AG04450 (cell line): ENCODE data around the gene THAP4. TPM values are rescaled to one million over a fixed set of nuclear protein-coding genes. Genes with fewer than 3 reads are reported as not detected.
A peak's percentile ranks its signal among the peaks of the same experiment; 100 is the strongest.

Experiments used
- CTCF ChIA-PET: fragments of 300-600, 350-600 bp; formaldehyde crosslinking; extraction: SDS; loops from one replicate; lab custom pipeline; 2022; ENCODE audit warnings: antibody characterized with exemption, inconsistent platforms; lab: Charles Lee
- POLR2A ChIA-PET: fragments of 350-600 bp; formaldehyde crosslinking; extraction: SDS; loops from one replicate; lab custom pipeline; 2021; ENCODE audit warnings: antibody characterized with exemption, inconsistent platforms; lab: Yijun Ruan, JAX
- DNase-seq: peaks from one replicate; pipeline ENCODE4 v3.0.0-alpha.2; 2011; ENCODE audit warnings: low read depth, low spot score
- H3K27ac ChIP-seq: one replicate; pipeline ENCODE4 v1.5.1; 2012; ENCODE audit warnings: low read depth, low read length, control low read depth
- H3K27me3 ChIP-seq: one replicate; pipeline ENCODE4 v1.6.0; 2012; ENCODE audit warnings: low read length; ENCODE audit not compliant: control insufficient read depth, insufficient read depth
- H3K4me3 ChIP-seq: 2 replicates; pipeline ENCODE4 v1.5.1; 2011; ENCODE audit warnings: mild to moderate bottlenecking, low read depth, low read length, control low read depth
- H3K9me3 ChIP-seq: 2 replicates; pipeline ENCODE4 v1.5.1; 2012; ENCODE audit warnings: low read length; ENCODE audit not compliant: control insufficient read depth, insufficient read depth
- polyA plus RNA-seq: library from polyadenylated mRNA; depleted of rRNA; stranded (reverse); fragments of >200 nt; gene quantifications from 2 replicates; pipeline ENCODE4 v1.2.3, GENCODE V29; 2011
- TF ChIP-seq, protein P1 (sequence below): IDR thresholded peaks from 2 replicates; pipeline ENCODE4 v1.5.1; 2011; ENCODE audit warnings: low read depth, low read length, control low read depth, inconsistent platforms

The THAP4 gene
- polyA plus RNA-seq, 1 experiment = 23.7 TPM

- CTCF ChIA-PET = no interaction called here
- no peaks in the 10 kb centered on the region for H3K27me3 ChIP-seq
- POLR2A ChIA-PET = no interaction called here
These were observed 74.6 kb downstream of the THAP4 start for GRCh38 chr2:241562269-241562891.

DNA sequence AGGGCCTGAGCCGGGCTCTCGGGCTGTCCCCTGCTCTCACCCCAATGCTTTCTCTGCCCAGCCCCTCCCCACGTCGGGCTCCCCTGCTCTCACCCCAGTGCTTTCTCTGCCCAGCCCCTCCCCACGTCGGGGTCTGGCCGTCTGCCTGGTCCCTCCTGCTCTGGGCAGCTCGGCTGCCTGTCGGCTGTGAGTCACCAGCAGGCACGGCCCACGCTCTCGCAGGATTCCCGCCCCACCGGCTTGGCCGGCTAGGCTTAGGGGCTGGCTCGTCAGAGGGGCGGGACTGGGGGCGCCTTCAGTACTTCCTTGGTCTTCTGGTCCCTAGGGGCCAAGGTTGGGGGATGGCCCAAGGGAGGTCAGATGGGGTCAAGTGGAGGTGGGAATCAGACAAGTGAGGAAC is 75.1 kb downstream of the THAP4 start:
- CTCF ChIA-PET = no interaction called here
- no peak overlapping the region for H3K27ac ChIP-seq
- TF ChIP-seq, protein P1, sequence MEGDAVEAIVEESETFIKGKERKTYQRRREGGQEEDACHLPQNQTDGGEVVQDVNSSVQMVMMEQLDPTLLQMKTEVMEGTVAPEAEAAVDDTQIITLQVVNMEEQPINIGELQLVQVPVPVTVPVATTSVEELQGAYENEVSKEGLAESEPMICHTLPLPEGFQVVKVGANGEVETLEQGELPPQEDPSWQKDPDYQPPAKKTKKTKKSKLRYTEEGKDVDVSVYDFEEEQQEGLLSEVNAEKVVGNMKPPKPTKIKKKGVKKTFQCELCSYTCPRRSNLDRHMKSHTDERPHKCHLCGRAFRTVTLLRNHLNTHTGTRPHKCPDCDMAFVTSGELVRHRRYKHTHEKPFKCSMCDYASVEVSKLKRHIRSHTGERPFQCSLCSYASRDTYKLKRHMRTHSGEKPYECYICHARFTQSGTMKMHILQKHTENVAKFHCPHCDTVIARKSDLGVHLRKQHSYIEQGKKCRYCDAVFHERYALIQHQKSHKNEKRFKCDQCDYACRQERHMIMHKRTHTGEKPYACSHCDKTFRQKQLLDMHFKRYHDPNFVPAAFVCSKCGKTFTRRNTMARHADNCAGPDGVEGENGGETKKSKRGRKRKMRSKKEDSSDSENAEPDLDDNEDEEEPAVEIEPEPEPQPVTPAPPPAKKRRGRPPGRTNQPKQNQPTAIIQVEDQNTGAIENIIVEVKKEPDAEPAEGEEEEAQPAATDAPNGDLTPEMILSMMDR = no peak
- DNase-seq = no peak
- POLR2A ChIA-PET = no interaction called here
- no peak overlapping the region for H3K4me3 ChIP-seq
- H3K27me3 ChIP-seq = no peaks in the 10 kb centered on the region
- peaks cover 4% of the 10 kb centered on the region for H3K9me3 ChIP-seq

More at GRCh38 chr2:241562269-241562891, 74.6 kb downstream of the THAP4 start:
- H3K9me3 ChIP-seq = peaks cover under 1% of the 10 kb centered on the region
- H3K4me3 ChIP-seq = no peak overlapping the region
- no peak overlapping the region for H3K27ac ChIP-seq
- no peak for DNase-seq
- TF ChIP-seq, protein P1 = no peak

GRCh38 chr2:241560883-241561474 is 76.0 kb downstream of the THAP4 start:
- Histone ChIP-seq H3K27ac (peak overlapping the region; percentile 11), H3K4me3 (peak overlapping the region; percentile 68), H3K9me3 (peaks cover 9% of the 10 kb centered on the region), H3K27me3 (no peaks in the 10 kb centered on the region)
- CTCF ChIA-PET = no interaction called here
- POLR2A ChIA-PET = no interaction called here
- DNase-seq = no peak
- TF ChIP-seq, protein P1 = no peak

DNA sequence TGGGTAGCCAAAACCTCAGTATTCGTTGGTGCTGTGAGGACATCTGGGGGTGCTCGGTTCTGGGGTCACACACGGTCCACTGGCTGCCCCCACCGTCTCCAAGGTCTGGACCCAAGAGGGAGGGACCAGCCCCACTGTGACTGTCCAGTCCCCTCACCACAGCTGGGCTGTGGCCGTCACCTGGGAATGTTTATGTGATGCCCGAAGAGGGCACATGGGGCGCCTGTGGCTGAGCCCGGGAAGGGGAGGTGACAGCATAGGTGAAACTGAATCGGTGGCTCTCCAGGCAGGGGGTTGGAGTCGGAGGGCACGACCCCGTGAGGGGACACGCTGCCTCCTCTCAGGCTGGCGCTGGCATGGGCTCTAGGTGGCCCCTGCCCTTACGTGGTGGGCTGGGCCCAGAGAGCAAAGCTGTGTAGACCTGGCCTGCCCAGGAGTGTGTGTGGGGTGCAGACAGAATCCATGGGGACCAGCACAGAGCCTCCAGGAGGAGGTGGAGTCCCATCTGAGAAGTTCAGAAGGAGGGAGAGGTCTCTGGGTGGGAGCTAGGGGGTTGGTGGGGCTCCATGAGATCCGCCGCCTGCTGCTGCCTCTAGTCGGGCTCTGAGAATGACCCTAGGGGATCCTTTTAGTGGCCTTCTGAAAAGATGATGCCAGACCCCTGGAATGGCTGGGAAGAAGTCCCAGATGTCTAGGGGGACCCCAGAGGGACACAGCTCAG is 76.6 kb downstream of the THAP4 start:
- TF ChIP-seq, protein P1 = no peak
- CTCF ChIA-PET = no interaction called here
- POLR2A ChIA-PET = interaction anchor here (0.8 to 1.1 kb wide), 2 partner anchors 10 to 46 kb away, joined by 3 to 17 read pairs; no protein-coding TSS in a partner anchor
- peaks cover 12% of the 10 kb centered on the region for H3K9me3 ChIP-seq
- no peak for DNase-seq
- H3K4me3 ChIP-seq = peak overlapping the region; percentile 68
- no peak overlapping the region for H3K27ac ChIP-seq
- H3K27me3 ChIP-seq = no peaks in the 10 kb centered on the region
